Psoas muscle (tissue), 8 donors: ENCODE results near the gene SCAANT1. TPM values are rescaled to one million over a fixed set of nuclear protein-coding genes. Genes with fewer than 3 reads are reported as not detected.

Source experiments
- ATAC-seq, 4 donors: fragments of 200-7000 bp; cut with Tn5 transposase; one replicate each; pipeline ENCODE4 v1.9.1; 2020; ENCODE audit warnings: moderate library complexity in 3 of 4, mild to moderate bottlenecking in 2 of 4
- DNase-seq, 2 donors: peaks; one replicate each; pipeline ENCODE4 v3.0.0-alpha.2; 2020
- H3K27ac ChIP-seq: fragments of 200-600 bp; one replicate; pipeline ENCODE4 v1.8.0; 2022
- H3K27me3 ChIP-seq, 3 donors: fragments of 200-600 bp in 1 of 3; one replicate each; pipeline versions ENCODE4 v1.6.1 to v1.8.0; 2013 to 2022; ENCODE audit warnings: low read length in 2 of 3, mild to moderate bottlenecking in 2 of 3, moderate library complexity in 1 of 3; ENCODE audit not compliant: insufficient read depth in 3 of 3
- H3K36me3 ChIP-seq, 2 donors: fragments of 200-600 bp in 1 of 2; one replicate each; pipeline versions ENCODE4 v1.6.1 to v1.8.0; 2013 to 2022; ENCODE audit warnings: low read depth in 1 of 2, mild to moderate bottlenecking in 1 of 2, moderate library complexity in 1 of 2; ENCODE audit not compliant: insufficient read depth in 1 of 2
- H3K4me1 ChIP-seq: fragments of 200-600 bp; one replicate; pipeline ENCODE4 v1.8.0; 2022
- H3K4me3 ChIP-seq: fragments of 200-600 bp; one replicate; pipeline ENCODE4 v1.8.0; 2022; ENCODE audit warnings: mild to moderate bottlenecking
- H3K9me3 ChIP-seq: fragments of 200-600 bp; one replicate; pipeline ENCODE4 v1.8.0; 2022
- CTCF ChIP-seq: fragments of 200-600 bp; IDR thresholded peaks from one replicate; pipeline ENCODE4 v1.8.0; 2022; ENCODE audit warnings: antibody characterized with exemption
- WGBS, 3 donors: extraction: QIAGEN DNeasy Blood & Tissue Kit; methylation state at CpG; one replicate each; pipeline versions ENCODE4 v1.1.6 to v1.1.7; 2013; 5-methylcytosine and 5-hydroxymethylcytosine counted together
- intact Hi-C, 2 donors: fragments of 100-400 bp; cut with DNase I; formaldehyde crosslinking; loops; one replicate each; pipeline versions ENCODE4 v1.11.0 to v1.14.2; 2022
- polyA plus RNA-seq, 3 donors: library from polyadenylated mRNA; stranded (reverse); fragments of 200-250 nt; gene quantifications; one replicate each; pipeline ENCODE4 v1.2.3, GENCODE V29; 2013
- total RNA-seq, 4 donors: library from RNA; stranded (reverse); fragmentation: NEBNext Ultra II Directional in 2 of 4; extraction: Animal tissue kit (Norgen Biotek cat#: 25700) in 2 of 4; gene quantifications; one replicate each; pipeline versions ENCODE4 v1.2.1 to v1.2.4, GENCODE V29; 2021 to 2023
- donor health status: healthy with polysubstance abuse.
- donor health status: DM: no; HTN: no; CAD: no; lungs with moderate emphysema.
- donor health status: Bipolar disorder and iron deficiency.
- donor health status: healthy.
- donor health status: DM: yes; HTN: yes; CAD: no.
- donor health status: DM: no; HTN: no; CAD: no.
- donor health status: DM: no; HTN: no; CAD: no.
- donor health status: DM: yes; HTN: yes; CAD: no.

The SCAANT1 gene
- total and polyA plus RNA-seq, 7 donors: not detected

- H3K27me3 ChIP-seq: no peaks in the 10 kb centered on the region
- H3K4me1 ChIP-seq: peaks cover 48% of the 10 kb centered on the region
- DNase-seq (no peak), ATAC-seq (peak in 3 of 4 donors; percentile 49 to 72 (median 60))
- peak overlapping the region; percentile 47 for H3K27ac ChIP-seq
- no peak for TF ChIP-seq CTCF
- intact Hi-C loops: no loop called here
- H3K9me3 ChIP-seq: no peaks in the 10 kb centered on the region
- peaks cover 0 to 4% of the 10 kb centered on the region in 2 donors for H3K36me3 ChIP-seq
- WGBS, 3 donors: 68 to 82% (median 71%) methylated on average over 3 of the region's 3 CpGs
- no peak overlapping the region for H3K4me3 ChIP-seq
Measured at GRCh38 chr3:63945558-63946096, 33.4 kb upstream of the SCAANT1 start.

GRCh38 chr3:63943678-63944077 is 31.5 kb upstream of the SCAANT1 start:
- Histone ChIP-seq H3K27ac (no peak overlapping the region), H3K4me1 (peaks cover 38% of the 10 kb centered on the region), H3K4me3 (no peak overlapping the region), H3K9me3 (no peaks in the 10 kb centered on the region), H3K27me3 (no peaks in the 10 kb centered on the region), H3K36me3 (peaks cover 0 to 4% of the 10 kb centered on the region in 2 donors)
- no peak for TF ChIP-seq CTCF
- no peak for DNase-seq
- intact Hi-C loops: no loop called here
- ATAC-seq: no peak

GRCh38 chr3:63942528-63942927 is 30.3 kb upstream of the SCAANT1 start:
- H3K36me3 ChIP-seq: peaks cover 0 to 4% of the 10 kb centered on the region in 2 donors
- no peak overlapping the region for H3K4me3 ChIP-seq
- no peak for DNase-seq
- peaks cover 43% of the 10 kb centered on the region for H3K4me1 ChIP-seq
- no peaks in the 10 kb centered on the region for H3K9me3 ChIP-seq
- H3K27ac ChIP-seq: peak overlapping the region; percentile 4
- peak; percentile 69 to 82 (median 78) for ATAC-seq
- H3K27me3 ChIP-seq: no peaks in the 10 kb centered on the region
- intact Hi-C loops: no loop called here
- TF ChIP-seq CTCF: no peak

- no peaks in the 10 kb centered on the region for H3K27me3 ChIP-seq
- 84 to 93% (median 91%) methylated on average over 4 of the region's 4 CpGs for WGBS, 3 donors
- peaks cover 0 to 4% of the 10 kb centered on the region in 2 donors for H3K36me3 ChIP-seq
- intact Hi-C loops: no loop called here
- H3K9me3 ChIP-seq: no peaks in the 10 kb centered on the region
- DNase-seq (no peak), ATAC-seq (peak; percentile 36 to 77 (median 59))
- H3K27ac ChIP-seq: no peak overlapping the region
- no peak overlapping the region for H3K4me3 ChIP-seq
- H3K4me1 ChIP-seq: peaks cover 41% of the 10 kb centered on the region
- TF ChIP-seq CTCF: no peak
Measured at GRCh38 chr3:63940389-63940757, 28.2 kb upstream of the SCAANT1 start.
